Nephron (organoid): ENCODE measurements around the gene UBE2K.

Experiments
- H3K27ac Mint-ChIP-seq, 3 experiments: 2 replicates each; pipeline ENCODE4 v1.8.0; 2020; ENCODE audit warnings: mixed read lengths in 3 of 3, mild to moderate bottlenecking in 2 of 3, moderate library complexity in 1 of 3
- H3K27me3 Mint-ChIP-seq: 2 replicates; pipeline ENCODE4 v1.8.0; 2021; ENCODE audit warnings: low read depth, mild to moderate bottlenecking, moderate library complexity, mixed read lengths
- H3K36me3 Mint-ChIP-seq: 2 replicates; pipeline ENCODE4 v1.8.0; 2020; ENCODE audit warnings: low read depth, mixed read lengths
- H3K4me1 Mint-ChIP-seq: 2 replicates; pipeline ENCODE4 v1.8.0; 2020; ENCODE audit warnings: mixed read lengths
- H3K4me3 Mint-ChIP-seq, 3 experiments: 2 replicates each; pipeline ENCODE4 v1.8.0; 2020; ENCODE audit warnings: mild to moderate bottlenecking in 3 of 3, mixed read lengths in 3 of 3, moderate library complexity in 2 of 3
- H3K9me3 Mint-ChIP-seq: 2 replicates; pipeline ENCODE4 v1.8.0; 2020; ENCODE audit warnings: mixed read lengths
- CTCF ChIP-seq, 3 experiments: fragments of 200-600 bp; sonication (generic); IDR thresholded peaks; one replicate each; pipeline ENCODE4 v1.5.0; 2021; ENCODE audit warnings: antibody characterized with exemption in 3 of 3; ENCODE audit not compliant: unreplicated experiment in 3 of 3

Gene UBE2K

GRCh38 chr4:39682138-39682537 is 15.8 kb upstream of the UBE2K start:
- Mint-ChIP-seq H3K4me1 (no peaks in the 10 kb centered on the region), H3K36me3 (no peaks in the 10 kb centered on the region), H3K9me3 (no peaks in the 10 kb centered on the region), H3K4me3 (no peak overlapping the region), H3K27me3 (peaks cover 4% of the 10 kb centered on the region), H3K27ac (no peak overlapping the region)
- no peak for TF ChIP-seq CTCF (IDR thresholded peaks at IDR 0.05; ENCODE audit: unreplicated experiment in 3 of 3)

- Mint-ChIP-seq H3K4me3 (no peak overlapping the region), H3K36me3 (no peaks in the 10 kb centered on the region), H3K4me1 (no peaks in the 10 kb centered on the region), H3K27me3 (no peaks in the 10 kb centered on the region), H3K9me3 (no peaks in the 10 kb centered on the region), H3K27ac (no peak overlapping the region)
- no peak for TF ChIP-seq CTCF (IDR thresholded peaks at IDR 0.05; ENCODE audit: unreplicated experiment in 3 of 3)
These were observed 11.9 kb upstream of the UBE2K start for GRCh38 chr4:39685990-39686389.

DNA sequence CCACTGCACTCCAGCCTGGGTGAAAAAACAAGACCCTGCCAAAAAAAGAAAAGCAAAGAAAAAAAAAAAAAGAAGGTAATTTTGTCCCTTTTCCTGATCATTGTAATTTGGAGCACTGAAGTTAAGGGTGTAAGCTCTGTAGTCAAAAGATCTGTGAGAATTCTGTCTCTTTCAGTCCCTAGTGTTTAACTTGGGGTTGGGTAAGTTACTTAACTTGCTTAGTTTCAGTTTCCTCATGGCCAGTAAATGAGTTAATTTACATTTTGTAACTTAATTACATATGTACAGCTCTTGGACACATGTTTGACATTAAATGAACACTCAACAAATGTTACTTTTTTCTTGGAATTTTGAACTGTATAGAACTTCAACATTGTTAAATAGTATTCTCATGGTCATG is 10.9 kb upstream of the UBE2K start:
- H3K4me3 Mint-ChIP-seq = no peak overlapping the region
- H3K27me3 Mint-ChIP-seq = no peaks in the 10 kb centered on the region
- H3K4me1 Mint-ChIP-seq = no peaks in the 10 kb centered on the region
- H3K27ac Mint-ChIP-seq = no peak overlapping the region
- H3K9me3 Mint-ChIP-seq = no peaks in the 10 kb centered on the region
- no peak for TF ChIP-seq CTCF (IDR thresholded peaks at IDR 0.05; ENCODE audit: unreplicated experiment in 3 of 3)
- H3K36me3 Mint-ChIP-seq = no peaks in the 10 kb centered on the region

- H3K4me3 Mint-ChIP-seq = no peak overlapping the region
- no peak overlapping the region for H3K27ac Mint-ChIP-seq
- H3K36me3 Mint-ChIP-seq = no peaks in the 10 kb centered on the region
- TF ChIP-seq CTCF (IDR thresholded peaks at IDR 0.05; ENCODE audit: unreplicated experiment in 3 of 3) = no peak
- no peaks in the 10 kb centered on the region for H3K4me1 Mint-ChIP-seq
- no peaks in the 10 kb centered on the region for H3K9me3 Mint-ChIP-seq
- H3K27me3 Mint-ChIP-seq = no peaks in the 10 kb centered on the region
These were observed 8.0 kb upstream of the UBE2K start for GRCh38 chr4:39689970-39690369.

DNA sequence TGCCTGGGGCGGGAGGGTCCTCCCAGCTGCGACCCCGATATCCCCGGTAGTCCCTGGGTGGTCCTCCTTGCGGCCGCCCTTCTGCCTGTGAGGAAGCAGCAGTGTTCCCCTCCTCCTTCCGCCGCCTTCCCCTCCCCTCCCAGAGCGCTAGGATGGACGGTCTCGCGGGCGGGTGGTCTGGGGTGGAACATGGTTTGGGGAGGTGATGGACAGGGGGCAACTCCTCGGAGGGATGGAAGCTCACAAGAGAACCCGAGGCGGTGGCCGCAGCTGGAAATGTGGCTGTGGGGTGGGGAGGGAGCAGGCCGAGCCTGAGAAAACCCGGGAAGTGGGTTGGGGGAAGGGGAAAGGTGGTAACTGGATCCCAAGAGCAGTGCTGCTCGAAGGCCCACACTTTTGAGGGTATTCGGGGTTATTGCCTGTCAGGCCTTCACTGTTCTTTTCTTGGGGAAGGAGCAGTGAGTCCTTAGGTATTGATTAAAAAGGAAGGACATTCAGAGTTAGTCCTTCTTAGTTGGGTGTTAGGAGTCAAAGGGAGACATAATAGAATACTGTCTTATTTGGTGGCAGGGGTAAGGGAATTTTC is 581 bp downstream of the UBE2K start:
- Mint-ChIP-seq H3K36me3 (peaks cover 13% of the 10 kb centered on the region), H3K4me3 (peak overlapping the region; percentile 96 to 98 (median 97)), H3K27ac (peak overlapping the region; percentile 98 to 99 (median 98)), H3K9me3 (no peaks in the 10 kb centered on the region), H3K4me1 (peaks cover 32% of the 10 kb centered on the region), H3K27me3 (peaks cover 5% of the 10 kb centered on the region)
- no peak for TF ChIP-seq CTCF (IDR thresholded peaks at IDR 0.05; ENCODE audit: unreplicated experiment in 3 of 3)

DNA sequence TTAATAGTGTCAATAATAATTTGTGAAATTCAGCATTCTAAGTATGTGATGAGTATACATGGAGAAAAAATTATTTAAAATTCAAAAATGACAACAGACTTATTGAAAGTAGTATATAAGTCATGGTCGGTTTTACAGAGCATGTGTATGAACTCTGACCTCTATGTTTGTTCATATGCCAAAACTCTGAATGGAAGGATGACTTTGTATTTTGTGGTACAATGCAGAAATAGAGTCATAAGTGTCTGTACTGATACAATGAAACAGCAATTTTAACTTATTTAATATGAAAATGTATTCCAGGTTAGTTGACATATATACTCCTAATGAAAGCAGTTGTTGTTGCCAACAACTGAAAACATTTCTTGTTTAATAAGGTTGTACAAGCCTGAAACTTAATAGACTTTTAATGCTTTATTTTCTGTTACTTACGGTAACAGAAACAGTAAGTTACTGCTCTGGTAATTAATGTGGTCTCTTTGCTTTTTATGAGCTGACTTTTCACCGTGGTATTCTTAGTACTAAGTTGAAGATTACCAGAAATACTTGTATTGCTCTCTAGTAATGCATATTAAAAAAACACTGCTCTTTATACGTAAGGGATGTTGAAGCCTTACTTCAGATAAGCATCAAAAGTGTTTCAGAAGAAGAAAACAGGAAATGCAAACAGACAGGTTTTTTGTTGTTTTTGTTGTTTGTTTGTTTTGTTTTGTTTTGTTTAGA is 1.9 kb downstream of the UBE2K start:
- peak overlapping the region; percentile 68 to 99 (median 98) for H3K27ac Mint-ChIP-seq
- H3K4me3 Mint-ChIP-seq = peak overlapping the region; percentile 96 to 98 (median 97)
- H3K36me3 Mint-ChIP-seq = peaks cover 13% of the 10 kb centered on the region
- H3K9me3 Mint-ChIP-seq = no peaks in the 10 kb centered on the region
- H3K27me3 Mint-ChIP-seq = peaks cover 5% of the 10 kb centered on the region
- peaks cover 32% of the 10 kb centered on the region for H3K4me1 Mint-ChIP-seq
- no peak for TF ChIP-seq CTCF (IDR thresholded peaks at IDR 0.05; ENCODE audit: unreplicated experiment in 3 of 3)
